Measurements from ENCODE around the gene B3GNT5. TPM values are rescaled to one million over a fixed set of nuclear protein-coding genes. Genes with fewer than 3 reads are reported as not detected.
"Not testable (repeated sequence)": the region's sequence is repeated elsewhere in the genome, so short reads cannot be mapped to it uniquely, and the experiment has no call there.

Gene B3GNT5
- total and polyA plus RNA-seq, 3 donors from 2014 or later: 5.9 to 18.3 (median 6.3) TPM

GRCh38 chr3:183226333-183226890, 26.6 kb upstream of the B3GNT5 start:
- H3K4me3 ChIP-seq: no peak overlapping the region
- H3K9me3 ChIP-seq: no peaks in the 10 kb centered on the region
- H3K27me3 ChIP-seq: no peaks in the 10 kb centered on the region
- H3K4me1 ChIP-seq: no peaks in the 10 kb centered on the region
- intact Hi-C loops (cut with DNase I; ENCODE audit: low total_unique reads): no loop called here
- no peak for DNase-seq
- no peaks in the 10 kb centered on the region for H3K36me3 ChIP-seq (ENCODE audit: low read depth, missing control alignments)
- 90 to 93% methylated on average over 9 of the region's 9 CpGs for WGBS, 2 donors
- no peak overlapping the region for H3K27ac ChIP-seq
- TF ChIP-seq CTCF (IDR thresholded peaks at IDR 0.05): no peak
- no peak for TF ChIP-seq POLR2A (IDR thresholded peaks at IDR 0.05)

- WGBS, 2 donors: 91 to 99% methylated on average over 4 of the region's 4 CpGs
- TF ChIP-seq CTCF (IDR thresholded peaks at IDR 0.05): no peak
- no peak for TF ChIP-seq POLR2A (IDR thresholded peaks at IDR 0.05)
Observed at GRCh38 chr3:183227586-183227985, 25.5 kb upstream of the B3GNT5 start.

GRCh38 chr3:183229178-183229577, 23.9 kb upstream of the B3GNT5 start:
- Histone ChIP-seq H3K9me3 (no peaks in the 10 kb centered on the region), H3K27me3 (no peaks in the 10 kb centered on the region), H3K4me1 (no peaks in the 10 kb centered on the region), H3K36me3 (ENCODE audit: low read depth, missing control alignments) (no peaks in the 10 kb centered on the region), H3K4me3 (no peak overlapping the region), H3K27ac (no peak overlapping the region)
- TF ChIP-seq POLR2A (IDR thresholded peaks at IDR 0.05): no peak
- TF ChIP-seq CTCF (IDR thresholded peaks at IDR 0.05): no peak
- intact Hi-C loops (cut with DNase I; ENCODE audit: low total_unique reads): no loop called here
- 89 to 93% methylated on average over 1 of the region's 1 CpG for WGBS, 2 donors
- no peak for DNase-seq

More at GRCh38 chr3:183227586-183227985, 25.5 kb upstream of the B3GNT5 start:
- no peaks in the 10 kb centered on the region for H3K9me3 ChIP-seq
- no peak overlapping the region for H3K27ac ChIP-seq
- no peaks in the 10 kb centered on the region for H3K4me1 ChIP-seq
- H3K27me3 ChIP-seq: no peaks in the 10 kb centered on the region
- H3K36me3 ChIP-seq (ENCODE audit: low read depth, missing control alignments): no peaks in the 10 kb centered on the region
- no peak overlapping the region for H3K4me3 ChIP-seq
- no peak for DNase-seq
- intact Hi-C loops (cut with DNase I; ENCODE audit: low total_unique reads): no loop called here

GRCh38 chr3:183230251-183230650, 22.8 kb upstream of the B3GNT5 start:
- DNase-seq; H3K27ac ChIP-seq; H3K27me3 ChIP-seq; intact Hi-C loops (cut with DNase I; ENCODE audit: low total_unique reads); H3K4me3 ChIP-seq; H3K36me3 ChIP-seq (ENCODE audit: low read depth, missing control alignments); H3K9me3 ChIP-seq; H3K4me1 ChIP-seq: not testable (repeated sequence)
- WGBS, 2 donors: 88 to 91% methylated on average over 8 of the region's 8 CpGs

- no peaks in the 10 kb centered on the region for H3K4me1 ChIP-seq
- no peak for TF ChIP-seq POLR2A (IDR thresholded peaks at IDR 0.05)
- no peaks in the 10 kb centered on the region for H3K27me3 ChIP-seq
- no peak overlapping the region for H3K27ac ChIP-seq
- DNase-seq: no peak
- intact Hi-C loops (cut with DNase I; ENCODE audit: low total_unique reads): no loop called here
- no peaks in the 10 kb centered on the region for H3K36me3 ChIP-seq (ENCODE audit: low read depth, missing control alignments)
- 75 to 78% methylated on average over 3 of the region's 3 CpGs for WGBS, 2 donors
- no peak overlapping the region for H3K4me3 ChIP-seq
- no peaks in the 10 kb centered on the region for H3K9me3 ChIP-seq
Observed at GRCh38 chr3:183230826-183231225, 22.2 kb upstream of the B3GNT5 start.

GRCh38 chr3:183233966-183234365, 19.1 kb upstream of the B3GNT5 start:
- H3K36me3 ChIP-seq (ENCODE audit: low read depth, missing control alignments): no peaks in the 10 kb centered on the region
- no peaks in the 10 kb centered on the region for H3K27me3 ChIP-seq
- no peak for DNase-seq
- H3K4me3 ChIP-seq: no peak overlapping the region
- no peaks in the 10 kb centered on the region for H3K9me3 ChIP-seq
- WGBS, 2 donors: 74 to 78% methylated on average over 4 of the region's 4 CpGs
- intact Hi-C loops (cut with DNase I; ENCODE audit: low total_unique reads): no loop called here
- H3K27ac ChIP-seq: no peak overlapping the region
- H3K4me1 ChIP-seq: no peaks in the 10 kb centered on the region
- TF ChIP-seq POLR2A (IDR thresholded peaks at IDR 0.05): no peak
- no peak for TF ChIP-seq CTCF (IDR thresholded peaks at IDR 0.05)

All from testis (tissue), 3 donors.